Stimulated activated CD8-positive, alpha-beta memory T cell treated with anti-CD3 and anti-CD28 coated beads, Interleukin-4, amount 100 ng/mL, for 1 hour (primary cell): ENCODE data around the gene DTNB.

Experiments
- DNase-seq, 2 donors: peaks; one replicate each; pipeline ENCODE4 v3.0.0-alpha.2; 2020; ENCODE audit warnings: low read depth in 2 of 2, low spot score in 1 of 2

The DTNB gene

GRCh38 chr2:25592766-25593292 is 80.5 kb downstream of the DTNB start:
- no peak for DNase-seq

GRCh38 chr2:25590921-25591505 is 82.4 kb downstream of the DTNB start:
- DNase-seq = no peak

GRCh38 chr2:25589676-25590205 is 83.6 kb downstream of the DTNB start:
- no peak for DNase-seq

- DNase-seq = no peak
These were observed 84.8 kb downstream of the DTNB start for GRCh38 chr2:25588576-25588975.

GRCh38 chr2:25587361-25587760 is 86.0 kb downstream of the DTNB start:
- DNase-seq = no peak

GRCh38 chr2:25586726-25587144 is 86.6 kb downstream of the DTNB start:
- no peak for DNase-seq

GRCh38 chr2:25585189-25585588 is 88.2 kb downstream of the DTNB start:
- DNase-seq = no peak

- DNase-seq = no peak
These were observed 91.1 kb downstream of the DTNB start for GRCh38 chr2:25582077-25582830.

GRCh38 chr2:25576596-25576995 is 96.8 kb downstream of the DTNB start:
- DNase-seq = no peak

GRCh38 chr2:25572638-25573037 is 100.7 kb downstream of the DTNB start:
- no peak for DNase-seq

- DNase-seq = no peak
These were observed 103.1 kb downstream of the DTNB start for GRCh38 chr2:25570161-25570845.

GRCh38 chr2:25567406-25567805 is 106.0 kb downstream of the DTNB start:
- DNase-seq = no peak

- no peak for DNase-seq
These were observed 106.7 kb downstream of the DTNB start for GRCh38 chr2:25566694-25567093.

GRCh38 chr2:25566094-25566493 is 107.3 kb downstream of the DTNB start:
- DNase-seq = no peak

GRCh38 chr2:25561136-25561850 is 112.1 kb downstream of the DTNB start:
- DNase-seq = no peak

GRCh38 chr2:25559148-25559547 is 114.2 kb downstream of the DTNB start:
- DNase-seq = no peak

GRCh38 chr2:25558262-25558661 is 115.1 kb downstream of the DTNB start:
- no peak for DNase-seq

GRCh38 chr2:25557179-25558036 is 116.0 kb downstream of the DTNB start:
- no peak for DNase-seq

GRCh38 chr2:25552318-25552717 is 121.1 kb downstream of the DTNB start:
- no peak for DNase-seq

- DNase-seq = no peak
These were observed 122.1 kb downstream of the DTNB start for GRCh38 chr2:25551316-25551715.
